Astrocyte (in vitro differentiated cells and primary cell): Measurements from ENCODE around the gene EXD2.

Experiments used
- CTCF ChIP-seq: IDR thresholded peaks from 2 replicates; pipeline ENCODE4 v1.5.1; 2011; ENCODE audit warnings: low read depth, mild to moderate bottlenecking, inconsistent platforms, low read length, moderate library complexity; ENCODE audit not compliant: insufficient read depth
- EZH2 ChIP-seq: IDR thresholded peaks from 2 replicates; pipeline ENCODE4 v1.6.1; 2012; ENCODE audit warnings: mild to moderate bottlenecking, low read length, inconsistent platforms; ENCODE audit not compliant: insufficient read depth

GRCh38 chr14:69268763-69269162 lies 77.5 kb downstream of the EXD2 start:
- TF ChIP-seq CTCF: no peak
- TF ChIP-seq EZH2: no peak
